GM12892 (cell line): ENCODE results near the gene XKR7.

ENCODE experiments used
- POLR2A ChIP-seq: IDR thresholded peaks from 2 replicates; pipeline ENCODE4 v1.6.1; 2011; ENCODE audit warnings: low read depth, low read length, control low read depth
- TAF1 ChIP-seq: IDR thresholded peaks from 2 replicates; pipeline ENCODE4 v1.6.1; 2011; ENCODE audit warnings: low read depth, mild to moderate bottlenecking, control low read depth, low read length, borderline replicate concordance

GRCh38 chr20:32021091-32021490 is 53.1 kb downstream of the XKR7 start:
- no peak for TF ChIP-seq POLR2A
- TF ChIP-seq TAF1 = no peak
